Type B pancreatic cell (in vitro differentiated cells): ENCODE measurements around the gene ATP5F1B. TPM values are rescaled to one million over a fixed set of nuclear protein-coding genes. Genes with fewer than 3 reads are reported as not detected.

Source experiments
- DNase-seq: peaks from one replicate; pipeline ENCODE4 v3.0.0; 2021; ENCODE audit warnings: mixed read lengths; ENCODE audit not compliant: unreplicated experiment; ENCODE audit errors: extremely low spot score
- H3K27ac Mint-ChIP-seq: 2 replicates; pipeline ENCODE4 v1.8.0; 2021; ENCODE audit warnings: mild to moderate bottlenecking, mixed read lengths
- H3K27me3 Mint-ChIP-seq: 2 replicates; pipeline ENCODE4 v1.8.0; 2021; ENCODE audit warnings: mixed read lengths
- H3K36me3 Mint-ChIP-seq: 2 replicates; pipeline ENCODE4 v1.8.0; 2021; ENCODE audit warnings: mixed read lengths
- H3K4me1 Mint-ChIP-seq: one replicate; pipeline ENCODE4 v1.8.0; 2021; ENCODE audit warnings: mixed read lengths; ENCODE audit not compliant: unreplicated experiment
- H3K4me3 Mint-ChIP-seq: 2 replicates; pipeline ENCODE4 v1.8.0; 2021; ENCODE audit warnings: mild to moderate bottlenecking, mixed read lengths
- H3K9me3 Mint-ChIP-seq: 2 replicates; pipeline ENCODE4 v1.8.0; 2021; ENCODE audit warnings: mixed read lengths
- CTCF ChIP-seq: fragments of 200-600 bp; sonication (generic); conservative IDR thresholded peaks from 2 replicates; pipeline ENCODE4 v1.5.0; 2021; ENCODE audit warnings: antibody characterized with exemption, mild to moderate bottlenecking
- total RNA-seq: library from RNA; stranded (reverse); gene quantifications from 2 replicates; pipeline ENCODE4 v1.2.1, GENCODE V29; 2021; ENCODE audit warnings: low replicate concordance

ATP5F1B gene
- total RNA-seq, 1 donor from 2014 or later: 692 TPM

GRCh38 chr12:56684745-56685359, 39.1 kb upstream of the ATP5F1B start:
- TF ChIP-seq CTCF: no peak
- no peak for DNase-seq
- Mint-ChIP-seq H3K27ac (peak overlapping the region; percentile 88), H3K27me3 (no peaks in the 10 kb centered on the region), H3K36me3 (peaks cover 21% of the 10 kb centered on the region), H3K4me1 (peaks cover 21% of the 10 kb centered on the region), H3K9me3 (peaks cover 3% of the 10 kb centered on the region), H3K4me3 (peak overlapping the region; percentile 99)

- H3K4me1 Mint-ChIP-seq: peaks cover 17% of the 10 kb centered on the region
Measured at GRCh38 chr12:56682323-56682722, 36.5 kb upstream of the ATP5F1B start.

GRCh38 chr12:56679883-56680575, 34.2 kb upstream of the ATP5F1B start:
- H3K4me3 Mint-ChIP-seq: no peak overlapping the region

More at GRCh38 chr12:56682323-56682722, 36.5 kb upstream of the ATP5F1B start:
- DNase-seq: no peak
- no peak for TF ChIP-seq CTCF
- H3K36me3 Mint-ChIP-seq: peaks cover 24% of the 10 kb centered on the region
- peak overlapping the region; percentile 57 for H3K27ac Mint-ChIP-seq
- H3K4me3 Mint-ChIP-seq: no peak overlapping the region
- H3K9me3 Mint-ChIP-seq: peaks cover 3% of the 10 kb centered on the region
- H3K27me3 Mint-ChIP-seq: no peaks in the 10 kb centered on the region

GRCh38 chr12:56678852-56679251, 33.1 kb upstream of the ATP5F1B start:
- no peak for TF ChIP-seq CTCF
- peak overlapping the region; percentile 78 for H3K27ac Mint-ChIP-seq
- peak overlapping the region; percentile 11 for H3K4me3 Mint-ChIP-seq
- H3K27me3 Mint-ChIP-seq: no peaks in the 10 kb centered on the region
- H3K36me3 Mint-ChIP-seq: peaks cover 12% of the 10 kb centered on the region
- peaks cover under 1% of the 10 kb centered on the region for H3K9me3 Mint-ChIP-seq
- peaks cover 5% of the 10 kb centered on the region for H3K4me1 Mint-ChIP-seq
- no peak for DNase-seq

More at GRCh38 chr12:56679883-56680575, 34.2 kb upstream of the ATP5F1B start:
- H3K36me3 Mint-ChIP-seq: peaks cover 20% of the 10 kb centered on the region
- H3K27ac Mint-ChIP-seq: peak overlapping the region; percentile 26
- H3K9me3 Mint-ChIP-seq: peaks cover 3% of the 10 kb centered on the region
- DNase-seq: no peak
- peaks cover 16% of the 10 kb centered on the region for H3K4me1 Mint-ChIP-seq
- no peak for TF ChIP-seq CTCF
- no peaks in the 10 kb centered on the region for H3K27me3 Mint-ChIP-seq

GRCh38 chr12:56677680-56678079, 31.9 kb upstream of the ATP5F1B start:
- no peak for DNase-seq
- Mint-ChIP-seq H3K36me3 (peaks cover 16% of the 10 kb centered on the region), H3K4me1 (peaks cover 4% of the 10 kb centered on the region), H3K9me3 (no peaks in the 10 kb centered on the region), H3K4me3 (no peak overlapping the region), H3K27ac (peak overlapping the region; percentile 10), H3K27me3 (no peaks in the 10 kb centered on the region)
- TF ChIP-seq CTCF: no peak
